Caco-2 (cell line): Measurements from ENCODE around the gene SOX2. TPM values are rescaled to one million over a fixed set of nuclear protein-coding genes. Genes with fewer than 3 reads are reported as not detected.

Experiments used
- BruUV-seq: library from RNA; stranded (reverse); fragments of 400-500 nt; replicated peaks from 2 replicates; lab custom pipeline; 2021; lab: Mats Ljungman, UMichigan
- CTCF ChIA-PET: fragments of 300-600 bp; sonication (Branson Sonifier 250); formaldehyde crosslinking; loops from one replicate; lab custom pipeline; 2022; ENCODE audit warnings: antibody characterized with exemption; lab: Charles Lee
- POLR2A ChIA-PET: fragments of 300-600 bp; sonication (Branson Sonifier 250); formaldehyde crosslinking; loops from one replicate; lab custom pipeline; 2022; ENCODE audit warnings: antibody characterized with exemption; lab: Charles Lee
- DNase-seq, 2 experiments: peaks; one replicate each; pipeline versions ENCODE4 v3.0.0 to v3.0.0-alpha.2; 2020 to 2022
- H3K27me3 ChIP-seq: replicated peaks from 2 replicates; pipeline ENCODE4 v1.6.0; 2011; ENCODE audit warnings: low read length; ENCODE audit not compliant: control insufficient read depth, insufficient read depth
- H3K36me3 ChIP-seq: 2 replicates; pipeline ENCODE4 v1.5.1; 2011; ENCODE audit warnings: low read length; ENCODE audit not compliant: control insufficient read depth, insufficient read depth
- H3K4me1 ChIP-seq: fragments of 250-450 bp; sonication (Bioruptor Pico); 2 replicates; pipeline ENCODE4 v1.5.1; 2020; ENCODE audit warnings: mild to moderate bottlenecking
- H3K4me3 ChIP-seq: 2 replicates; pipeline ENCODE4 v1.5.1; 2011; ENCODE audit warnings: low read depth, mild to moderate bottlenecking, control low read depth, low read length
- H3K9me3 ChIP-seq: fragments of 250-450 bp; sonication (Bioruptor Pico); 2 replicates; pipeline ENCODE4 v1.5.1; 2020; ENCODE audit warnings: mild to moderate bottlenecking, moderate library complexity
- H3K27ac Mint-ChIP-seq: one replicate; pipeline ENCODE4 v1.8.0; 2022; ENCODE audit warnings: mixed read lengths; ENCODE audit not compliant: unreplicated experiment
- H3K27me3 Mint-ChIP-seq: one replicate; pipeline ENCODE4 v1.8.0; 2022; ENCODE audit warnings: mixed read lengths; ENCODE audit not compliant: insufficient read depth, unreplicated experiment
- H3K36me3 Mint-ChIP-seq: one replicate; pipeline ENCODE4 v1.8.0; 2022; ENCODE audit warnings: mild to moderate bottlenecking, mixed read lengths; ENCODE audit not compliant: insufficient read depth, unreplicated experiment
- H3K4me1 Mint-ChIP-seq: one replicate; pipeline ENCODE4 v1.8.0; 2022; ENCODE audit warnings: low read depth, mixed read lengths; ENCODE audit not compliant: unreplicated experiment
- H3K4me3 Mint-ChIP-seq: one replicate; pipeline ENCODE4 v1.8.0; 2022; ENCODE audit warnings: mild to moderate bottlenecking, moderate library complexity, mixed read lengths; ENCODE audit not compliant: unreplicated experiment
- H3K9me3 Mint-ChIP-seq: one replicate; pipeline ENCODE4 v1.8.0; 2022; ENCODE audit warnings: mixed read lengths; ENCODE audit not compliant: unreplicated experiment
- intact Hi-C: fragments of 100-400 bp; cut with micrococcal nuclease; formaldehyde crosslinking; loops from one replicate; pipeline ENCODE4 v1.10.0; 2022; ENCODE audit not compliant: unreplicated experiment
- total RNA-seq: library from RNA; stranded (reverse); gene quantifications from 2 replicates; pipeline ENCODE4 v1.2.3, GENCODE V29; 2022
- TF ChIP-seq, protein P1 (sequence below), 2 experiments: fragments of 200-600 bp in 1 of 2; IDR thresholded peaks; 1 replicate in 1 of 2; 2 replicates in 1 of 2; pipeline versions ENCODE4 v1.5.1 to v1.8.0; 2011 to 2022; ENCODE audit warnings: antibody characterized with exemption in 1 of 2, control low read depth in 1 of 2, inconsistent platforms in 1 of 2, low read depth in 1 of 2, low read length in 1 of 2, mild to moderate bottlenecking in 1 of 2, moderate library complexity in 1 of 2; ENCODE audit not compliant: insufficient read depth in 1 of 2, severe bottlenecking in 1 of 2, unreplicated experiment in 1 of 2

The SOX2 gene
- total RNA-seq, 1 experiment from 2014 or later, result 34.1 TPM

- intact Hi-C loops, result no loop called here
- no peaks in the 10 kb centered on the region for H3K9me3 ChIP-seq
- H3K4me3 Mint-ChIP-seq, result no peak overlapping the region
- no peaks in the 10 kb centered on the region for H3K27me3 Mint-ChIP-seq
- no peak overlapping the region for H3K27ac Mint-ChIP-seq
- no peak overlapping the region for H3K4me3 ChIP-seq
- BruUV-seq, result no TSS peak
- ChIA-PET CTCF (no interaction called here), POLR2A (no interaction called here)
- H3K9me3 Mint-ChIP-seq, result no peaks in the 10 kb centered on the region
- TF ChIP-seq, protein P1, sequence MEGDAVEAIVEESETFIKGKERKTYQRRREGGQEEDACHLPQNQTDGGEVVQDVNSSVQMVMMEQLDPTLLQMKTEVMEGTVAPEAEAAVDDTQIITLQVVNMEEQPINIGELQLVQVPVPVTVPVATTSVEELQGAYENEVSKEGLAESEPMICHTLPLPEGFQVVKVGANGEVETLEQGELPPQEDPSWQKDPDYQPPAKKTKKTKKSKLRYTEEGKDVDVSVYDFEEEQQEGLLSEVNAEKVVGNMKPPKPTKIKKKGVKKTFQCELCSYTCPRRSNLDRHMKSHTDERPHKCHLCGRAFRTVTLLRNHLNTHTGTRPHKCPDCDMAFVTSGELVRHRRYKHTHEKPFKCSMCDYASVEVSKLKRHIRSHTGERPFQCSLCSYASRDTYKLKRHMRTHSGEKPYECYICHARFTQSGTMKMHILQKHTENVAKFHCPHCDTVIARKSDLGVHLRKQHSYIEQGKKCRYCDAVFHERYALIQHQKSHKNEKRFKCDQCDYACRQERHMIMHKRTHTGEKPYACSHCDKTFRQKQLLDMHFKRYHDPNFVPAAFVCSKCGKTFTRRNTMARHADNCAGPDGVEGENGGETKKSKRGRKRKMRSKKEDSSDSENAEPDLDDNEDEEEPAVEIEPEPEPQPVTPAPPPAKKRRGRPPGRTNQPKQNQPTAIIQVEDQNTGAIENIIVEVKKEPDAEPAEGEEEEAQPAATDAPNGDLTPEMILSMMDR (IDR thresholded peaks at IDR 0.05; ENCODE audit: insufficient read depth in 1 of 2, low read depth in 1 of 2, low read length in 1 of 2, severe bottlenecking in 1 of 2, unreplicated experiment in 1 of 2), result no peak
- no peaks in the 10 kb centered on the region for H3K27me3 ChIP-seq
- DNase-seq, result no peak
- H3K36me3 ChIP-seq, result no peaks in the 10 kb centered on the region
- no peaks in the 10 kb centered on the region for H3K4me1 Mint-ChIP-seq
- peaks cover 4% of the 10 kb centered on the region for H3K36me3 Mint-ChIP-seq
- peaks cover 10% of the 10 kb centered on the region for H3K4me1 ChIP-seq
These were observed 19.2 kb downstream of the SOX2 start for GRCh38 chr3:181730934-181731333.

- Mint-ChIP-seq H3K27me3 (no peaks in the 10 kb centered on the region), H3K9me3 (no peaks in the 10 kb centered on the region), H3K4me3 (no peak overlapping the region), H3K36me3 (no peaks in the 10 kb centered on the region), H3K27ac (no peak overlapping the region), H3K4me1 (no peaks in the 10 kb centered on the region)
- H3K36me3 ChIP-seq, result no peaks in the 10 kb centered on the region
- no peak overlapping the region for H3K4me3 ChIP-seq
- TF ChIP-seq, protein P1 (IDR thresholded peaks at IDR 0.05; ENCODE audit: insufficient read depth in 1 of 2, low read depth in 1 of 2, low read length in 1 of 2, severe bottlenecking in 1 of 2, unreplicated experiment in 1 of 2), result no peak
- no peak for DNase-seq
- H3K4me1 ChIP-seq, result no peaks in the 10 kb centered on the region
- BruUV-seq, result no TSS peak
- CTCF ChIA-PET, result no interaction called here
- H3K27me3 ChIP-seq, result no peaks in the 10 kb centered on the region
- POLR2A ChIA-PET, result no interaction called here
- no peaks in the 10 kb centered on the region for H3K9me3 ChIP-seq
- intact Hi-C loops, result no loop called here
These were observed 24.2 kb downstream of the SOX2 start for GRCh38 chr3:181735911-181736310.

DNA sequence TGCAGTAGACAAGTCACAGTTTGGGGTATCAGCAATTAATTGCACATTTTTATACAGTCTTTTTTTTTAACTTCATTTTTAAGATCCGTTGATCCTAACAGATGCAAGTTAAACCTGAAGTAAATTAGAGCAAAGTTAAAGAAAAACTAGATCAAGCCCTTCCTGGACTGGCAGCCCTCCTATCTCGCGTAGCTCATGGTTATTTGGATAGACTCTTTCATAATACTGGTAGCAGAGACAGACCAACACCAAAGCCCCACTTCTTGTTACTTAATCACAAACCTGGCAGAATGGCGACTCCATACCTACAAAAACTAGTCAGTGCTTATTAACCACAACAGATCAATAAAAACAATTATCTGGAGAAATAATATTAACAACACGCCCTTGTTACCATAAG is 26.8 kb downstream of the SOX2 start:
- Mint-ChIP-seq H3K9me3 (no peaks in the 10 kb centered on the region), H3K36me3 (no peaks in the 10 kb centered on the region), H3K4me3 (no peak overlapping the region), H3K27ac (no peak overlapping the region), H3K27me3 (no peaks in the 10 kb centered on the region), H3K4me1 (no peaks in the 10 kb centered on the region)
- intact Hi-C loops, result no loop called here
- CTCF ChIA-PET, result no interaction called here
- POLR2A ChIA-PET, result no interaction called here
- H3K4me3 ChIP-seq, result no peak overlapping the region
- DNase-seq, result no peak
- TF ChIP-seq, protein P1 (IDR thresholded peaks at IDR 0.05; ENCODE audit: insufficient read depth in 1 of 2, low read depth in 1 of 2, low read length in 1 of 2, severe bottlenecking in 1 of 2, unreplicated experiment in 1 of 2), result no peak
- no TSS peak for BruUV-seq
- no peaks in the 10 kb centered on the region for H3K4me1 ChIP-seq
- no peaks in the 10 kb centered on the region for H3K36me3 ChIP-seq
- H3K9me3 ChIP-seq, result no peaks in the 10 kb centered on the region
- H3K27me3 ChIP-seq, result no peaks in the 10 kb centered on the region
